Sigmoid colon (tissue), 4 donors: ENCODE data around the gene RGS9.

ENCODE experiments used
- POLR2A ChIP-seq, 2 donors: fragments of 450-650 bp; IDR thresholded peaks; one replicate each; pipeline ENCODE4 v1.6.1; 2016; ENCODE audit warnings: antibody characterized with exemption in 2 of 2, mild to moderate bottlenecking in 2 of 2, moderate library complexity in 2 of 2
- POLR2AphosphoS5 ChIP-seq, 4 donors: sonication (generic); formaldehyde crosslinking; IDR thresholded peaks; one replicate each; pipeline ENCODE4 v1.6.1; 2017; ENCODE audit warnings: antibody characterized with exemption in 4 of 4
- TF ChIP-seq, protein P1 (sequence below), 4 experiments: fragments of 450-650 bp in 3 of 4; fragments of 200-600 bp in 1 of 4; IDR thresholded peaks; one replicate each; pipeline ENCODE4 v1.5.1; 2016 to 2019; ENCODE audit warnings: antibody characterized with exemption in 4 of 4, mild to moderate bottlenecking in 3 of 4, moderate library complexity in 2 of 4

DNA sequence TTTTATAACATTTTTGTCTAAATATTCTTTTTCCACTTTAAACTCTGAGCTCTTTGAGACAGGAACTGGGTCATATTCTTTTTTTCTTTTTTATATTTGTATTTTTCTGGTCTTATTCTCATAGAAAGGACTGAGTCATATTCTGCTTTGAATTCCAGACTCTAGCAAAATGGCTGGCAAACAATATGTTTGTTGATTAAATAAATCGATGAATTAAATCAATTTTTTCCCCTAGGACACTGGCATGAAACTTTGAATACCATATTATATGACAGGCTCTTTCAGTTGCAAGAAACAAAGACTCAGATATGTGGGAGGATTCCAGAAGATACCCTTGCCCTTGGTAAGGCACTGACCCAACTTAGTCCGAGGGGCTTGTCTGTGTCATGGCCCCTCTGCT lies 3.1 kb upstream of the RGS9 start:
- TF ChIP-seq, protein P1, sequence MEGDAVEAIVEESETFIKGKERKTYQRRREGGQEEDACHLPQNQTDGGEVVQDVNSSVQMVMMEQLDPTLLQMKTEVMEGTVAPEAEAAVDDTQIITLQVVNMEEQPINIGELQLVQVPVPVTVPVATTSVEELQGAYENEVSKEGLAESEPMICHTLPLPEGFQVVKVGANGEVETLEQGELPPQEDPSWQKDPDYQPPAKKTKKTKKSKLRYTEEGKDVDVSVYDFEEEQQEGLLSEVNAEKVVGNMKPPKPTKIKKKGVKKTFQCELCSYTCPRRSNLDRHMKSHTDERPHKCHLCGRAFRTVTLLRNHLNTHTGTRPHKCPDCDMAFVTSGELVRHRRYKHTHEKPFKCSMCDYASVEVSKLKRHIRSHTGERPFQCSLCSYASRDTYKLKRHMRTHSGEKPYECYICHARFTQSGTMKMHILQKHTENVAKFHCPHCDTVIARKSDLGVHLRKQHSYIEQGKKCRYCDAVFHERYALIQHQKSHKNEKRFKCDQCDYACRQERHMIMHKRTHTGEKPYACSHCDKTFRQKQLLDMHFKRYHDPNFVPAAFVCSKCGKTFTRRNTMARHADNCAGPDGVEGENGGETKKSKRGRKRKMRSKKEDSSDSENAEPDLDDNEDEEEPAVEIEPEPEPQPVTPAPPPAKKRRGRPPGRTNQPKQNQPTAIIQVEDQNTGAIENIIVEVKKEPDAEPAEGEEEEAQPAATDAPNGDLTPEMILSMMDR (IDR thresholded peaks at IDR 0.05) = no peak
- TF ChIP-seq POLR2A (IDR thresholded peaks at IDR 0.05) = no peak
- TF ChIP-seq POLR2AphosphoS5 (IDR thresholded peaks at IDR 0.05) = no peak
